ENCODE data around the gene EHF.

DNA sequence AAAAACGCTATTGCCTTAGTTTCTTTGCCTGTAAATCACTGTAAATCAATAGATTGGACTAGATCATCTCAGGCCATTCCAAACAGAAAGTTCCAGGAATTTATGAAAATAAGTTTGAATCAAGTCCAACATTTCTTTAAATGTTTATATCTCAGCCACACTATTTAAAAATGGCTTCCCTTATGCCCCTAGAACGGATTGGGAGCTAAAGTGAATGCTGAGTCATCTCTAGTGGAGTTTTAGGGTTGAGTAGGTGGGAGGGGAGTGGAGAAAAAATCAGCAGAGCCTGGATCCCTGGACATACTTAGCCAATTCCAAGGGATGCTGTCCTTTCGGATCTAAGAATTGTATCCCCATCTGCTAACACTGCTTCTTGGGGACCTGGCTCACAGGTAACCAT is 48.6 kb downstream of the EHF start:
- TF ChIP-seq ZBTB7A (tag by site-specific recombination; IDR thresholded peaks at IDR 0.05; ENCODE audit: low read depth) (no peak), YY1 (tag by site-specific recombination; IDR thresholded peaks at IDR 0.05) (no peak), RBAK (tag by site-specific recombination; IDR thresholded peaks at IDR 0.05) (no peak)
